GM12875 (cell line): Measurements from ENCODE around the gene LBHD1.
"Not testable (repeated sequence)": the region's sequence is repeated elsewhere in the genome, so short reads cannot be mapped to it uniquely, and the experiment has no call there.

Experiments used
- H3K4me3 ChIP-seq: one replicate; pipeline ENCODE4 v1.5.1; 2011; ENCODE audit warnings: low read depth, low read length, control low read depth
- CTCF ChIP-seq: IDR thresholded peaks from 2 replicates; pipeline ENCODE4 v1.5.1; 2011; ENCODE audit warnings: low read depth, mild to moderate bottlenecking, control low read depth, inconsistent platforms, low read length, moderate library complexity, borderline replicate concordance; ENCODE audit not compliant: insufficient read depth

LBHD1 gene

GRCh38 chr11:62621567-62622470, 50.2 kb downstream of the LBHD1 start, which contains the start of gene B3GAT3:
B3GAT3 (minus strand) TSS chr11:62621986; CDS start chr11:62621947, 39 bp downstream.
- peak within 1 kb of the TSS; percentile 90 for H3K4me3 ChIP-seq

GRCh38 chr11:62621027-62621566, 51.0 kb downstream of the LBHD1 start:
- no peak for TF ChIP-seq CTCF
- peak overlapping the region; percentile 90 for H3K4me3 ChIP-seq

More at GRCh38 chr11:62621567-62622470, 50.2 kb downstream of the LBHD1 start, which contains the start of gene B3GAT3:
- no peak for TF ChIP-seq CTCF

- H3K4me3 ChIP-seq = not testable (repeated sequence)
These were observed 55.1 kb downstream of the LBHD1 start for GRCh38 chr11:62616957-62617356.

- TF ChIP-seq CTCF = no peak
- H3K4me3 ChIP-seq = no peak overlapping the region
These were observed 56.5 kb downstream of the LBHD1 start for GRCh38 chr11:62615521-62615920.

- TF ChIP-seq CTCF = no peak
- H3K4me3 ChIP-seq = no peak overlapping the region
These were observed 57.8 kb downstream of the LBHD1 start for GRCh38 chr11:62614275-62614674.

GRCh38 chr11:62613291-62613778, 58.7 kb downstream of the LBHD1 start:
- H3K4me3 ChIP-seq = no peak overlapping the region
- no peak for TF ChIP-seq CTCF
